GM23338 (cell line): ENCODE measurements around the gene ETHE1.

Experiments used
- EZH2phosphoT487 ChIP-seq: fragments of 200-600 bp; sonication (generic); IDR thresholded peaks from one replicate; pipeline ENCODE4 v1.8.1; 2018; ENCODE audit warnings: antibody characterized with exemption; ENCODE audit not compliant: unreplicated experiment
- POLR2AphosphoS5 ChIP-seq: IDR thresholded peaks from 2 replicates; pipeline ENCODE4 v1.6.1; 2016; ENCODE audit warnings: antibody characterized with exemption, low read depth
- TF ChIP-seq, protein P1 (sequence below), 2 experiments: fragments of 200-600 bp in 1 of 2; sonication (generic) in 1 of 2; conservative IDR thresholded peaks; 2 replicates each; pipeline versions ENCODE4 v1.5.1 to v1.6.1; 2016 to 2017; ENCODE audit warnings: antibody characterized with exemption in 2 of 2, low read depth in 2 of 2, mild to moderate bottlenecking in 2 of 2, moderate library complexity in 1 of 2
- TF ChIP-seq, protein P2 (sequence below): IDR thresholded peaks from one replicate; pipeline ENCODE4 v1.6.1; 2018; ENCODE audit warnings: antibody characterized with exemption; ENCODE audit not compliant: unreplicated experiment

DNA sequence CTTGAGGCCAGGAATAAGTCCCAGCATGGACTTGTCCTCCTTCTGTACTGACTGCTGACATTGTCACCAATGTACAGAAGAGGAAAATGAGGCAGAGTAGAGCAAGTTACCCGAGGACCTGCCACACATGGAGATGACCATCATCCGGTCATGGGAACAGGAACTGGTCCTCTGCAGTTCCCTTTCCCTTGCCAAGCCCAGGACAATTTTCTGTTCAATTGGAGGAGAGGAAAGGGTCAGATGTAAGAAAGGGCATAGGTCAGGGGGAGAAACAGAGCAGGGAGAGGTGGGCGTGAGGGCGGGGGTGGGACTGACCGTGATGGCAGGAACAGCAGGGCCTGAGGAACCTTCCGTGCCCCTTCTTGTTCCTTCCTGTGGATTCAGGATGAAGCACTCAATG, 41.0 kb downstream of the ETHE1 start:
- no peak for TF ChIP-seq EZH2phosphoT487
- TF ChIP-seq, protein P1, sequence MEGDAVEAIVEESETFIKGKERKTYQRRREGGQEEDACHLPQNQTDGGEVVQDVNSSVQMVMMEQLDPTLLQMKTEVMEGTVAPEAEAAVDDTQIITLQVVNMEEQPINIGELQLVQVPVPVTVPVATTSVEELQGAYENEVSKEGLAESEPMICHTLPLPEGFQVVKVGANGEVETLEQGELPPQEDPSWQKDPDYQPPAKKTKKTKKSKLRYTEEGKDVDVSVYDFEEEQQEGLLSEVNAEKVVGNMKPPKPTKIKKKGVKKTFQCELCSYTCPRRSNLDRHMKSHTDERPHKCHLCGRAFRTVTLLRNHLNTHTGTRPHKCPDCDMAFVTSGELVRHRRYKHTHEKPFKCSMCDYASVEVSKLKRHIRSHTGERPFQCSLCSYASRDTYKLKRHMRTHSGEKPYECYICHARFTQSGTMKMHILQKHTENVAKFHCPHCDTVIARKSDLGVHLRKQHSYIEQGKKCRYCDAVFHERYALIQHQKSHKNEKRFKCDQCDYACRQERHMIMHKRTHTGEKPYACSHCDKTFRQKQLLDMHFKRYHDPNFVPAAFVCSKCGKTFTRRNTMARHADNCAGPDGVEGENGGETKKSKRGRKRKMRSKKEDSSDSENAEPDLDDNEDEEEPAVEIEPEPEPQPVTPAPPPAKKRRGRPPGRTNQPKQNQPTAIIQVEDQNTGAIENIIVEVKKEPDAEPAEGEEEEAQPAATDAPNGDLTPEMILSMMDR (conservative IDR thresholded peaks at IDR 0.05; ENCODE audit: low read depth in 2 of 2) = no peak
- TF ChIP-seq POLR2AphosphoS5 = no peak
- TF ChIP-seq, protein P2, sequence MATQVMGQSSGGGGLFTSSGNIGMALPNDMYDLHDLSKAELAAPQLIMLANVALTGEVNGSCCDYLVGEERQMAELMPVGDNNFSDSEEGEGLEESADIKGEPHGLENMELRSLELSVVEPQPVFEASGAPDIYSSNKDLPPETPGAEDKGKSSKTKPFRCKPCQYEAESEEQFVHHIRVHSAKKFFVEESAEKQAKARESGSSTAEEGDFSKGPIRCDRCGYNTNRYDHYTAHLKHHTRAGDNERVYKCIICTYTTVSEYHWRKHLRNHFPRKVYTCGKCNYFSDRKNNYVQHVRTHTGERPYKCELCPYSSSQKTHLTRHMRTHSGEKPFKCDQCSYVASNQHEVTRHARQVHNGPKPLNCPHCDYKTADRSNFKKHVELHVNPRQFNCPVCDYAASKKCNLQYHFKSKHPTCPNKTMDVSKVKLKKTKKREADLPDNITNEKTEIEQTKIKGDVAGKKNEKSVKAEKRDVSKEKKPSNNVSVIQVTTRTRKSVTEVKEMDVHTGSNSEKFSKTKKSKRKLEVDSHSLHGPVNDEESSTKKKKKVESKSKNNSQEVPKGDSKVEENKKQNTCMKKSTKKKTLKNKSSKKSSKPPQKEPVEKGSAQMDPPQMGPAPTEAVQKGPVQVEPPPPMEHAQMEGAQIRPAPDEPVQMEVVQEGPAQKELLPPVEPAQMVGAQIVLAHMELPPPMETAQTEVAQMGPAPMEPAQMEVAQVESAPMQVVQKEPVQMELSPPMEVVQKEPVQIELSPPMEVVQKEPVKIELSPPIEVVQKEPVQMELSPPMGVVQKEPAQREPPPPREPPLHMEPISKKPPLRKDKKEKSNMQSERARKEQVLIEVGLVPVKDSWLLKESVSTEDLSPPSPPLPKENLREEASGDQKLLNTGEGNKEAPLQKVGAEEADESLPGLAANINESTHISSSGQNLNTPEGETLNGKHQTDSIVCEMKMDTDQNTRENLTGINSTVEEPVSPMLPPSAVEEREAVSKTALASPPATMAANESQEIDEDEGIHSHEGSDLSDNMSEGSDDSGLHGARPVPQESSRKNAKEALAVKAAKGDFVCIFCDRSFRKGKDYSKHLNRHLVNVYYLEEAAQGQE = no peak
